ENCODE data around the gene PURB. TPM values are rescaled to one million over a fixed set of nuclear protein-coding genes. Genes with fewer than 3 reads are reported as not detected.

PURB gene
- total RNA-seq, 4 donors from 2014 or later: 20.0 to 28.5 (median 26.8) TPM

- WGBS, 2 donors: 62 to 64% methylated on average over 8 of the region's 8 CpGs
- no peak overlapping the region for H3K4me3 ChIP-seq (ENCODE audit: low read depth, poor library complexity, severe bottlenecking)
- no peak for DNase-seq (ENCODE audit: low spot score in 2 of 2)
- no peak for TF ChIP-seq CTCF (IDR thresholded peaks at IDR 0.05)
- no peak for TF ChIP-seq POLR2A (IDR thresholded peaks at IDR 0.05)
- intact Hi-C loops (cut with DNase I; ENCODE audit: low total_unique reads): no loop called here
These were observed 26.6 kb upstream of the PURB start for GRCh38 chr7:44911911-44912310.

- TF ChIP-seq CTCF (IDR thresholded peaks at IDR 0.05) (no peak), POLR2A (IDR thresholded peaks at IDR 0.05) (no peak)
These were observed 24.5 kb upstream of the PURB start for GRCh38 chr7:44909596-44910389.

GRCh38 chr7:44906965-44907364 lies 21.6 kb upstream of the PURB start:
- TF ChIP-seq CTCF (IDR thresholded peaks at IDR 0.05): no peak
- no peak for TF ChIP-seq POLR2A (IDR thresholded peaks at IDR 0.05)

More at GRCh38 chr7:44909596-44910389, 24.5 kb upstream of the PURB start:
- DNase-seq (ENCODE audit: low spot score in 2 of 2): no peak
- intact Hi-C loops (cut with DNase I; ENCODE audit: low total_unique reads): no loop called here
- WGBS, 2 donors: 92 to 97% methylated on average over 8 of the region's 8 CpGs
- no peak overlapping the region for H3K4me3 ChIP-seq (ENCODE audit: low read depth, poor library complexity, severe bottlenecking)

GRCh38 chr7:44905002-44905635 lies 19.8 kb upstream of the PURB start:
- intact Hi-C loops (cut with DNase I; ENCODE audit: low total_unique reads): no loop called here
- 88 to 91% methylated on average over 12 of the region's 12 CpGs for WGBS, 2 donors
- H3K4me3 ChIP-seq (ENCODE audit: low read depth, poor library complexity, severe bottlenecking): no peak overlapping the region
- TF ChIP-seq CTCF (IDR thresholded peaks at IDR 0.05): no peak
- TF ChIP-seq POLR2A (IDR thresholded peaks at IDR 0.05): no peak
- peak in 1 of 2 donors; percentile 61 for DNase-seq (ENCODE audit: low spot score in 2 of 2)

More at GRCh38 chr7:44906965-44907364, 21.6 kb upstream of the PURB start:
- DNase-seq (ENCODE audit: low spot score in 2 of 2): peak in 1 of 2 donors; percentile 23
- intact Hi-C loops (cut with DNase I; ENCODE audit: low total_unique reads): no loop called here
- 89 to 91% methylated on average over 8 of the region's 8 CpGs for WGBS, 2 donors
- H3K4me3 ChIP-seq (ENCODE audit: low read depth, poor library complexity, severe bottlenecking): no peak overlapping the region

- TF ChIP-seq POLR2A (IDR thresholded peaks at IDR 0.05): no peak
- no peak for TF ChIP-seq CTCF (IDR thresholded peaks at IDR 0.05)
- no peak overlapping the region for H3K4me3 ChIP-seq (ENCODE audit: low read depth, poor library complexity, severe bottlenecking)
- intact Hi-C loops (cut with DNase I; ENCODE audit: low total_unique reads): no loop called here
- DNase-seq (ENCODE audit: low spot score in 2 of 2): peak in 1 of 2 donors; percentile 21
- 84 to 93% methylated on average over 9 of the region's 9 CpGs for WGBS, 2 donors
These were observed 14.1 kb upstream of the PURB start for GRCh38 chr7:44899443-44899842.
